ENCODE measurements around the gene MPZL3. TPM values are rescaled to one million over a fixed set of nuclear protein-coding genes. Genes with fewer than 3 reads are reported as not detected.
"Not testable (repeated sequence)": the region's sequence is repeated elsewhere in the genome, so short reads cannot be mapped to it uniquely, and the experiment has no call there.

Gene MPZL3
- polyA plus RNA-seq, 1 donor: 0.52 TPM

- DNase-seq: no peak
These were observed 41.2 kb downstream of the MPZL3 start for GRCh38 chr11:118211006-118211405.

- DNase-seq: no peak
These were observed 41.8 kb downstream of the MPZL3 start for GRCh38 chr11:118210323-118210722.

DNA sequence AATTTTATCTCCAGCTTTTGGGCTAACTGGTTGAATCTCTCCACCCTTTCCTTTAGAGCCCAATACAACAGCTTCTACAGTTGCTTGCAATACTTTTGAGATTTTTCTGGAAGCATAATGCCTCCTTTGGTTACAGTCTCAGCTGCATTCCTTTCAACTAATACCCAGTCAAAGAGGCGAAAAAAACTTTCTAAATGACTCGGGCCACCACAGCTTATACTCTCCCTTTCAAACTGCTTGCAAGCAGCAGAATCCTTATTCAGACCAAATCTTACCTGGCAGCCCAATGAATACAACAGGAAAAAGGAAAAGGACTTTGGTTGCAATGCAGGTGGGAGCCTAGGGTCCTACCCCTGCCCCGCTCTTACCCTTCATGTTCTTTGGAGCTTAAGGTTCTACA, 43.1 kb downstream of the MPZL3 start:
- no peak for DNase-seq

DNA sequence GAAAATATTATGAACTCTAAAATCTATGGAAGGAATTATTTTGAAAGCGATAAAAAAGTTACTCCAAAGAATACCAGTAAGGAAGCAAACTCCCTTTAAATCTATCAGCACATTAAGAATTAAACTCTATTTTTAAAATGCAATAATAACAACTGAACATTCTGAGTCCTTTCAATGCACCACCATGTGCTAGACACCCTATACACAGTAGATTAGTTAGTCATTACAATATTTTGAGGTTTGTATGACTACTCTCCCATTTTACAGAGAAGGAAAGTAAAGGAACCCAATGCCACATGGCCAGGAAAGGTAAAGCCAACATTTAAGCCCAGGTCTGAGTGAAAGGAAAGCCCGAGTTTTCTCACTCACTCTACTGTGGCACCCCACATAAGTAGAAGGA, 45.1 kb downstream of the MPZL3 start:
- no peak for DNase-seq

DNA sequence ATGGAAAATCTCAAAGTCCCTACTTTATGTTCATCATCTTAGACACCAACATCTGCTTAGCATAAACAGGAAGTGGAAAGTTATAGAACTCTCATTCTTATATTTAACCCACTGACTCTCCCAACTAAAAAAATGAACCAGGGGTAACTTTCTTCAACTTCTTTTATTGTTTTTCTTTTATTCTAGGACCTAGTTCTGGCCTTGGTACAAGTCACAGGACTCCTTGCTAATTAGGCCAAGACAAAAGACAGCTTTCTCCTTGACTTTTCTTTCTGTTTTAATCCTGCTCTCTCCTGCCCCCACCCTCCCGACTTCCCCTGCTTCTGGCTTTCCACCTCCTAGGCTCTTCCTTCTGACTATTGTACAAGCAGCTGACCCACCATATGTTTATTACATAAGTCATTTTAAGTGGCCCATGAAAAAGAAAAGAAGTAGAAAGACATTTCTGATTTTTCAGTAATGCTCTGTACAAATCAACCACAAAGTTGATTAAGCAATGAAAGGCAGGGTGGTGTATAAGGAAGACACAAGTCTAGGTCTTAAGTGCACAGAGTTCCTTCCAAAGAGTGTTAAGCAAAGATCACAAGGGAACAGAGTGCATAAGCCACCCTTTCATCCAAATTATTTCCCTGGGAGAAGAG, 45.7 kb downstream of the MPZL3 start:
- no peak for DNase-seq

DNA sequence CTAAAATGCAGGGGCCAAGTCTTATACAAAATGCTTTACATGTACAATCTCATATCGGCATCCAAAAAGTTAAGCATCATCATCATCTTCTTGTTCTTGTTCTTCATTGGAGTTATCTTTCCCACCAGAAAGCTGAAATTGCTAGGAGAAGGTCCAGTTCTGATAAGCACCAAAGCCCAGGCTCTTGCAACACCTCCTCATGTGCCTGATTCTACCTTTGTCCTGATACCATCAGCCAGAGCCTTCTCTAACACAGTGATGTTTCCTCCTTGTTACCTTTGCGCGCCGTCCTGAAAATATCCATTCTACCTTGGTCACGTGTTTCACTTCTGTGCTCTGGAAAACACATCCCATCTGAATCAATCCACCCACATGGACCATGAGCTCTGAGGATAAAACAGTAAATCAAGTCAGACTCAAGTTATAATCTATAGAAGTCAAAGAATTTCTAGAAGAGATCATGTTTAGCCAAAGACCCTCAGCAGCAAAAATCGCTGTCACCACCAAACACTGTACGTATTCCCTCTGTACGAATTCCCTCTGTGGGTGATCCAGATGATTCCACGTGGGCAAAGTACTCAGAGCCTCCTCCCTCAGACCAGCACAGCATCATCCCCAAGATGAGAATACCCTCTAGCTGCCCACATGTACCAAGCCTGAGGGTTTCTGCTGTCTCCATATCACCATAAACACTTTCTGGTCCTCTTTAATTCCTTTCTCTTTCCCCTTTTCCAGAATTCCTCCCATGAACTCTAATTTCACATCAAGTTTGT, 46.4 kb downstream of the MPZL3 start:
- DNase-seq: no peak

- DNase-seq: no peak
These were observed 49.4 kb downstream of the MPZL3 start for GRCh38 chr11:118202599-118203422.

DNA sequence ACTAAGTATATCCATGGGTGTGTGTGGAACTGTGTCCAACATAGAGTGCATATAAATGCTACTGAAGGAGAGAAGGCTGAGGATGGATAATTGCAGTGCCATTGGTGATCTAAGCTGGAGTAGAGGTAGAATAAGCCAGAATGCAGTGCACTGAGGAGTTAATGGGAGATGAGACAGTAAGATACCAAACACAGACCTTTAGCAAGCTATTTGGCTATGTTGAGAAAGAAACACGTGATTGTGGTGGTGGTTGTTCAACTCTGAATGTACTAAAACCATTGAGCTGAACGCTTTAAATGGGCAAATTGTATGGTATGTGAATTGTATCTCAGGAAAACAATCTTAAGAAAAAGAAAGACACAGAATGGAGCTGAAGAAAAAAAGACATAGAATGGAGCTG, 50.2 kb downstream of the MPZL3 start:
- DNase-seq: no peak

DNA sequence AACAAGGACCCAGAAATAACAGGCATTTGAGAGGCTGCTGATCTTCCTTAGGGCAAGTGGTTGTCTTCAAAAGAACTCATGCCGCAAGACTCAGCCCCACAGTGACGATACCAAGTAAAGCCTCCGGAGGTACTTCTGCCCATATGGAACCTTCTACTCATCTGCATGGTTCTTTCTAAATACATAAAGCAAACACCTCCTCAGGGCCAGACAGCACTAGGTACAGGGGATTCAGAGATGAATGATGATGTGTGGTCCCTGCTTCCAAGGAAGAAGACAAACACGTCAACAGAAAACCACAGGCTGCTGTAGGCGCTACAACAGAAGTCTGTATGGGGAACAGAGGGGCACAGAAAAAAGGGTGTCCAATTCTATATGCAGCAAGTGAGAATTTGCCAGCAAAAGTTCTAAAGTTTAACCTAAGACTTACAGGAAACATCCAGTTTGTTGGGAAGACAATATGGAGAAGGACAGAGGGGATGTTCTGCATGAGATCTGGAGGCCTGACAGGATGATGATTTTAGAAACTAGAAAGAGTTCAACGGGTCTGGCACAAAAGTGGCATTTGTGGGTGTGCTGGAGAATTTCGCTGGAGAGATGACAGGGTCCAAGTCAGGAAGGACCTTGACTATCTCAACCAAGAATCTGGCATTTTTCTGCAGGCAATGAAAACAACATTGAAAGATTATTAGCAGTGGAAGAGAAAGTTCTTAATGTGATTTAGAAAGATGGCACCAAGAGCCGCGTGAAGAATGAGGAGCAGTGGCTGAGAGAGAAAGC, 51.1 kb downstream of the MPZL3 start:
- DNase-seq: no peak

DNA sequence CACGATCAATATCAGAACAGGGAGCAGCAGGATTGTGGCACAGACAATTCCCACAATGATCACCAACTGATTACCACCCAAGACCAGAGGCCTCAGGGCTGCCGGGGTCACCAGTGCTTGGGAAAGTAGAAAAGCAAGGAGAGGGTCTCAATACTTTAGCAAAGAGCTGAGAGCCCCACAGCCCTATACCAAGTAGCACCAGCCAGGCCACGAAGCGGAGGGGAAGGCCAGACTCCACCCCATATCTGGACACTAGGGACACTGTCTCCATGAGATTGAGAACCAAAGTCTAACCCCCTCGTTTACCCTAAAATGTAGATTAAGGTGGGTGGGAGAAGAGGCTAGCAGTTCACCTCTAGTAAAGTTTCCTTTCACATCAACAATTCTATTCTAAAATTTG, 51.7 kb downstream of the MPZL3 start:
- DNase-seq: no peak

DNA sequence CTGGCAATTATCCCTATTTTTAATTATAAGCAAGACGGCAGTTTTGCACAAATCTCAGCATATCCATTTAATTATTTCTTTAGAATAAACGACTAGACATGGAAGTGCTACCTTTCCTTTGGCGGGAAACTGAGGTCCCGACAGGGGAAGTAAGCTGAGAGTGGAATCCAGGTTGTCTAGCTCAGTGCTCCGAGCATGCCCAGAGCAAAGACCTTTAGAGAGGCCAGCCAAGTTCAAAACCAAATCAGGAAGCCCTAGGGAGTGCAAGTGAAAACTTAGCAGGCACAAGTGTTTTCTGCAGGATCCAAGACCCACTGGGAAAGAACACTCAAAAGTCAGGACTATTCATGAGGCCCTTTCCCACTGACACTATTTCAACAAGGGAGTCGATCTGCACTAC, 53.0 kb downstream of the MPZL3 start:
- no peak for DNase-seq

- DNase-seq: peak; percentile 72
These were observed 53.8 kb downstream of the MPZL3 start for GRCh38 chr11:118198370-118198769.

- DNase-seq: peak; percentile 52
These were observed 57.1 kb downstream of the MPZL3 start for GRCh38 chr11:118194835-118195627.

- no peak for DNase-seq
These were observed 58.1 kb downstream of the MPZL3 start for GRCh38 chr11:118193910-118194566.

DNA sequence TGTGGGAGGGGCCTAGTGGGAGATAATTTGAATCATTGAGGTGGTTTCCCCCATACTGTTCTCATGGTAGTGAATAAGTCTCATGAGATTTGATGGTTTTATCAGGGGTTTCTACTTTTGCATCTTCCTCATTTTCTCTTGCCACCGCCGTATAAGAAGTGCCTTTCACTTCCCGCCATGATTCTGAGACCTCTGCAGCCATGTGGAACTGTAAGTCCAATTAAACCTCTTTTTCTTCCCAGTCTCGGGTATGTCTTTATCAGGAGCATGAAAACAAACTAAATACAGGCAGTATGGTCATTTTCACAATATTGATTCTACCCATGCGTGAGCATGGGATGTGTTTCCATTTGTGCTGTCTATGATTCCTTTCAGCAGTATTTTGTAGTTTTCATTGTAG, 59.3 kb downstream of the MPZL3 start:
- not testable (repeated sequence) for DNase-seq

DNA sequence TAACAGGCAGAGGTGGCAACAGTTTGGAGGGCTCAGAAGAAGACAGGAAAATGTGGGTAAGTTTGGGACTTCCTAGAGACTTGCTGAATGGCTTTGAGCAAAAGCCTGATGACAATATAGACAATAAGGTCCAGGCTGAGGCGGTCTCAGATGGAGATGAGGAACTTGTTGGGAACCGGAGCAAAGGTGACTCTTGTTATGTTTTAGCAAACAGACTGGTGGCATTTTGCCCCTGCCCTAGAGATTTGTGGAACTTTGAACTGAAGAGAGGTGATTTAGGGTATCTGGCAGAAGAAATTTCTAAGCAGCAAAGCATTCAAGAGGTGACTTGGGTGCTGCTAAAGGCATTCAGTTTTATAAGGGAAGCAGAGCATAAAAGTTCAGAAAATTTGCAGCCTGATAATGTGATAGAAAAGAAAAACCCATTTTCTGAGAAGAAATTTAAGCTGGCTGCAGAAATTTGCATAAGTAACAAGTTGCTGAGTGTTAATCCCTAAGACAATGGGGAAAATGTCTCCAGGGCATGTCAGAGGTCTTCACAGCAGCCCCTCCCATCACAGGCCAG, 61.1 kb downstream of the MPZL3 start:
- DNase-seq: not testable (repeated sequence)

- no peak for DNase-seq
These were observed 65.6 kb downstream of the MPZL3 start for GRCh38 chr11:118186346-118187107.

DNA sequence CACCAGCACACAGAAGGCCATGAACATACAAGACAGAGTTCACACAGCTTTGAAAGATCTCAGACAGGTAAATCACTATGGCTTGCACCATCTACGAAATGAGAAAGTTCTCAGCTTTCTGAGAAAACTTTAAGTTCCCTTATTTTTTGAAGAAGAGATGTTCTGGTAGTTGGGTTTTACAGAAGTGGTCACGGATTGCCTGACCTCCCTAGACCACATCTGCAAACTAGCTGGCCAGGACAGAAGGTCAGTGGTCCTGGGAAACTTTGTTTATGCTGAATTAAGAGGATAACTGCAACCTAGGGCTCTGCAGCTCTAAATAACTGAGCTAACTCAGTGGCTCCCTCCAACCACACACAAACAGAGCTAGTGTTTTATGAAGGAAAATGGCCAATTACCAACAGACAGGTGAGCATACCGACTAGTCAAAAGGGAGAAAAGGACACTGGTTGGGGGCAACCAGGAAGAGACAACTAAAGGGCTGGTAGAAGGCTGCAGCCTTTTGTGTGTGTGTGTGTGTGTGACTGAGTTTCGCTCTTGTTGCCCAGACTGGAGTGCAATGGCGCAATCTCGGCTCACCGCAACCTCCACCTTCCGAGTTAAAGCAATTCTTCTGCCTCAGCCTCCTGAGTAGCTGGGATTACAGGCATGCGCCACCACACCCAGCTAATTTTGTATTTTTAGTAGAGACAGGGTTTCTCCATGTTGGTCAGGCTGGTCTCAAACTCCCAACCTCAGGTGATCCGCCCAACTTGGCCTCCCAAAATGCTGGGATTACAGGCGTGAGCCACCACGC, 67.2 kb downstream of the MPZL3 start:
- no peak for DNase-seq

DNA sequence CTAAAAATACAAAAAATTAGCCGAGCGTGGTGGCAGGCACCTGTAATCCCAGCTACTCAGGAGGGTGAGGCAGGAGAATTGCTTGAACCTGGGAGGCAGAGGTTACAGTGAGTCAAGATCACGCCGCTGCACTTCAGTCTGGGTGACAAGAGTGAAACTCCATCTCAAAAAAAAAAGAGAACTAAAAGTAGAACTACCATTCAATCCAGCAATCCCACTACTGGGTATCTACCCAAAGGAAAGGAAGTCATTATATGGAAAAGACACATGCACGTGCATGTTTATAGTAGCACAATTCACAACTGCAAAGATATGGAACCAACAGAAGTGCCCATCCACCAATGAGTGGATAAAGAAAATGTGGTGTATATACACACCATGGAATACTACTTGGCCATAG, 68.5 kb downstream of the MPZL3 start:
- not testable (repeated sequence) for DNase-seq
